NCI-H345 treated with DMSO at 0.1 percent for 48 hours (cell line): ENCODE results near the gene ABHD6.
"Not testable (repeated sequence)": the region's sequence is repeated elsewhere in the genome, so short reads cannot be mapped to it uniquely, and the experiment has no call there.

ENCODE experiments used
- DNase-seq: peaks from one replicate; lab custom pipeline; 2025; ENCODE audit not compliant: unreplicated experiment; lab: John Stamatoyannopoulos, UW

ABHD6 gene

DNA sequence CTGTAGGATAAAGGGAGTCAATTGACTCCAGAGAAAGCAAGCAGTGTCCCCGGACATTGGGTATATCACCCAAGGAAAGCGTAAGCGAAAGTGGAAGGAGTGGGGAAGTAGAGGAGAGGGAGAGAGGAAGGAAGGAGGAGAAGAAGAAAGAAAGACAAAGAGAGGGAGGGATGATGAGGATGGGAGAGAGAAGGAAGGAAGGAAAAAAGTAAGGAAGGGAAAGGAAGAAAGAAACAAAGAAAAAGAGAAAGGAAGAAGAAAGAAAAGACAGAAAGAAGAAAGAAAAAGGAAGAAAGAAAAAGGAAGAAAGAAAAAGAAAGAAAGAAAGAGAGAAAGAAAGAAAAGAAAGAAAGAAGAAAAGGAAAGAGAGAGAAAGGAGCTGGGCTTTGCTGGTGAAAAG, 27.7 kb upstream of the ABHD6 start:
- no peak for DNase-seq

DNA sequence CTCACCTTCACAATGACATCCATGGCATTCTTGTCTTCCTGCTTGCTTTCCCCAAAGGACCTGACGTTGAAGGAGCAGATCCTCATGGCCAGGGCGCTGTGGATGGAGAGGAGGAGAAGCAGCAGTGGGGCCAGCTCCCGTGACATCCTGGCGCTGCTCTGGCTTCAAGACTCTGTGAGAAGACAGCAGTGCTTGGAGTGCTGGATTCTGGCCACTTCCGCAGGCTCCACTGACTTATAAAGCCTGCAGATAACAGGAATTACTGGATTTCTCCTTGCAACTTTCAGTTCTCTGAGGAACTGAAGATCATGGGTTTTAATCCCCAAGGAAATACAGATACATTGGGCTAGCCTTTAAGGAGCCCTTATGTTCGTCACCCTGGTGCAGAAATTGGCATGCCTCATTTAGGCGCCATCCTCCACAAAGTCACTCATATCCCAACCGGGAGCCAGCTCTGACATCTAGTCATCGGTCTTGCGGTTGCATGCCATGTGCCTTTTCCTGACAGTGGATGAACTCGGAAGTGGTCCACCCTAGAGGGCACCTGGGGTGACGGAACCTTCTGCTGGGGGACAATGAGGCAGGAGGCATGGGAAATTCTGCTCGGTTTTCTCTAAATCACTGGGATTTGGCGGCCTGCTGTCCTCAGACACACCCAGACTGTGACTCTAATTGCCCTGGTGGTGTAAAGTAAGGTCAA, 26.7 kb upstream of the ABHD6 start, which contains the start of gene DNASE1L3:
Gene DNASE1L3 (minus strand): TSS at position 212 of the 700 bp plus-strand sequence. CDS start 66 bp downstream, at position 146.
- DNase-seq: no peak

DNA sequence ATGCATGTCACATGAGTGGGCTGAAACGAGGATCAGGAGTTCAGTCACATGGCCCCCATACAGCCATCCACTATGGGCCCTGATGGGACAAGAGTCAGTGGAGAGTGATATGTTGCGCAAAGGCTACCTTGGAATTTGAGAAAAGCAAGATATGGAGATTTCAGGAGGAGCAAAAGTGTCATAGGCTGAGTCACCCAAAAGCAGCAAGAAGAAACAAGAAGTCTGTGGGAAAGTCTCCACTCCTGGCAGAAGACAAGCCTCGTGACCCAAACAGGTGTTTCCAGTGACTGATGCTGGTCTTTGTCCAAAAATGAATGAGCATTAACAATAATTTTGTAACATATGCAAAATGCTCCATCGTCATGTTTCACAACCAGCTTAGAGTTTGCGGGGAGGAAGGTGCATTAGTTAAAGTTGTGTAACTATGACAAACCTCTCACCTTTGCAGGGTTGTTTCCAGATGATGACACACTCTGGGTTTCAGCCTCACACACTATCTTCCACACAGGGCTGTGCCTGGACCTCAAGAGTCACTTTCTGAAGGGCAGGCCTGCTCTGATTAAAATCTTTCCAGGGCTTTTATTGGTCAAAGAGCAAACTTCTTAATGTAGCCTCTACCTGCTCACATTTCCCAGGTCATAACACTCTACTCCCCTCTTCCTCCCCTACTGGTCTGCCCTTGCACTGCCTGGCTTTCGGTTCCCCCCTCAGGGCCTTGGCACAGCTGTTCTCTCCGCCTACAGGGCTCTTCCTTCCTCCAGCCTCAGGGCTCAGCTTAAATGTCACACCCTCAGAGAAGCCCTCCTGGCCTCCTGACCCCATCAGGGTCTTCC, 22.9 kb upstream of the ABHD6 start:
- DNase-seq: no peak

DNA sequence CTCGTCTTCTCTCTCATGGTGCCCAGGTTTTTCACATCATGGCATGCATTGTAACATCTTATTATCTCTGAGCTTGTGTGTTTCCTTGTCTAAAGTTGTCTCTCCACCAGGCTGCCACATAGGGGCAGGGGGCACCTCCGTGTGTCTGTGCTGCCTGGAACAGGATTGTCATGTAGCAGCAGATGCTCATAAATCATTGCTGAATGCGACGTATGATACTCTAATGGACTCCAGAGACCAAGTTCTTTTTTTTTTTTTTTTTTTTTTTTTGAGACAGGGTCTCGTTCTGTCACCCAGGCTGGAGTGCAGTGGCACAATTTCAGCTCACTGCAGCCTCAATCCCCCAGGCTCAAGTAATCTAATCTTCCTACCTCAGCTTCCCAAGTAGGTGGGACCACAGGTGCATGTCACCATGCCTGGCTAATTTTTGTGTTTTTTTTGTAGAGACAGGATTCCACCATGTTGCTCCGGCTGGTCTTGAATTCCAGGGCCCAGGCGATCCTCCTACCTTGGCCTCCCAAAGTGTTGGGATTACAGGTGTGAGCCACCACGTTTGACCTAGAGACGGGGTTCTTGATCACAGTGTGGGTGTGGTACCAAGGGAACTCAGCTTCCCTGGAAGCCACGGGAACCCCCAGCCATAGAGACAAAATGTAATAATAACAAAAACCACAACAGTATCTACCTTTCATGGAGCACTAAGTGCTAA, 22.1 kb upstream of the ABHD6 start:
- DNase-seq: no peak

DNA sequence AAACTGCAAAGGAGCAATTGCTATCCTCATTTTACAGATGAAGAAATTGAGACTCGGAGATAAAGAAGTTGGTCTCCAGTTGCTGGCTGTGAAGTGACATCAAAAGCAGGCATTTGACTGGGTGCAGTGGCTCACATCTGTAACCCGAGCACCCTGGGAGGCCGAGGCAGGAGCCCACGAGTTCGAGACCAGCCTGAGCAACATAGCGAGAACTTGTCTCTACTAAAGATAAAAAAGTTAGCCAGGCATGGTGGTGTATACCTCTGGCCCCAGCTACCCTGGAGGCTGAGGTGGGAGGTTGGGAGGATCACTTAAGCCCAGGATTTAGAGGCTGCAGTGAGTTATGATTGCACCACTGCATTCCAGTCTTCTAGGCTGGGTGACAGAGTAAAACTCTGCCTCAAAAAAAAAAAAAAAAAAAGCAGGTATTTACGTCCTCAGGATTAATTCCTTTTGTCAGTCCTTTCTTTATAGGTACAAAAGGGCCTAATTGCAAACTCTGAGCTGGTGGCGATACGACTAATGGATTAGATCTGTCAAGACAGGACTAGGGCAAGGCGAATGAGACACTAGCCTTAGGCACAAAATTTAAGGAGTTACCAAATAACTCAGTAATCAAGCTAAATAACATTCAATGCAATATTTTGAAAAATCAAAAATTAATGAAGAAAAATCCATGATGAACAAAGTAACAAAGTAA, 20.9 kb upstream of the ABHD6 start:
- no peak for DNase-seq

- no peak for DNase-seq
Measured at GRCh38 chr3:58217209-58217811, 20.3 kb upstream of the ABHD6 start.

DNA sequence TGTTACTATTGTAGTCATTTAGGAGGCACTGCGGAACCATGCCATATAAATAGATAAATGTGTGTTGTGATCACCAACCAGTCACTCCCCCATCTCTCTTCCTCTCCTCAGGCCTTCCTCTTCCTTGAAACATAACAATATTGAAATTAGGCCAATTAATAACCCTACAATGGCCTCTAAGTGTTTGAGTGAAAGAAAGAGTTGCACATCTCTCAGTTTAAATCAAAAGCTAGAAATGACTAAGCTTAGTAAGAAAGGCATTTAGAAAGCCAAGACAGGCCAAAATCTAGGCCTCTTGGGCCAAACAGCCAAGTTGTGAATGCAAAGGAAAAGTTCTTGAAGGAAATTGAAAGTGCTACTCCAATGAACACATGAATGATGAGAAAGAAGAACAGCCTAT, 18.7 kb upstream of the ABHD6 start:
- no peak for DNase-seq

DNA sequence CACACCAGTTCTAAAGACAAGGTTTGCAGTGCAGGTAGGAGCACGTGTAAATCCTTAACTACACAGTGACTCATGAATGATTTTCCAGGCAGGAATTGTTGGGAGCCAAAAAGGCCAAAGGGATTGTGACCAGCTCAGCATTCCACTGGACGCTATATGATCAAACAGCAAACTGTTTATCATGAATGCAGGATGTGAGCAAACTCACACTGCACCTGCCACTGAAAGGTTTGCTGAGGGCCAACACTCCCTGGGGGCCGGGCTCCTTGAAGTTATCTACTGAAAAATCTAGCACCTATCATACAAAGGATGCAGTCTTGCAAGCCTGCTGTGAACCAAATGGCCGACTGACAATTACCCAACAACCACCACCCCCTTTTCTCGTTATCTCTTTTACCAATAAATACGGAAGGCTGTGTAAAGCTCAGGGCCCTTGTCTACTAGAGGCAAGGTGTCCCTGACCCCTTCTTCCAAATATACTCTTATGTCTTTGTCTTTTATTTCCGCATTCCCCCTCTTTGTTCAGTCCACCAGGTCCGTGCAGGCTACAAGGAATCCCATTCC, 15.3 kb upstream of the ABHD6 start:
- no peak for DNase-seq

GRCh38 chr3:58223855-58224254, 13.7 kb upstream of the ABHD6 start:
- no peak for DNase-seq

DNA sequence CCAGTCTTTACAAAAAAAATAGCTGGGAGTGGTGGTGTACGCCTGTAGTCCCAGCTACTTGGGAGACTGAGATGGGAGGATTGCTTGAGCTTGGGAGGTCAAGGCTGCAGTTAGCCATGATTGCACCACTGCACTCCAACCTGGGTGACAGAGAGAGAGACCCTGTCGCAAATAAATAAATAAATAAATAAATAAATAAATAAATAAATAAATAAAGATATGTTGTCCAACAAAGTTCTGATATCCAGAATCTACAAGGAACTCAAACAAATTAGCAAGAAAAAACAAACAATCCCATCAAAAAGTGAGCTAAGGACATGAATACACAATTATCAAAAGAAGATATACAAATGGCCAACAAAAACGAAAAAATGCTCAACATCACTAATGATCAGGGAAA, 9.7 kb upstream of the ABHD6 start:
- not testable (repeated sequence) for DNase-seq

DNA sequence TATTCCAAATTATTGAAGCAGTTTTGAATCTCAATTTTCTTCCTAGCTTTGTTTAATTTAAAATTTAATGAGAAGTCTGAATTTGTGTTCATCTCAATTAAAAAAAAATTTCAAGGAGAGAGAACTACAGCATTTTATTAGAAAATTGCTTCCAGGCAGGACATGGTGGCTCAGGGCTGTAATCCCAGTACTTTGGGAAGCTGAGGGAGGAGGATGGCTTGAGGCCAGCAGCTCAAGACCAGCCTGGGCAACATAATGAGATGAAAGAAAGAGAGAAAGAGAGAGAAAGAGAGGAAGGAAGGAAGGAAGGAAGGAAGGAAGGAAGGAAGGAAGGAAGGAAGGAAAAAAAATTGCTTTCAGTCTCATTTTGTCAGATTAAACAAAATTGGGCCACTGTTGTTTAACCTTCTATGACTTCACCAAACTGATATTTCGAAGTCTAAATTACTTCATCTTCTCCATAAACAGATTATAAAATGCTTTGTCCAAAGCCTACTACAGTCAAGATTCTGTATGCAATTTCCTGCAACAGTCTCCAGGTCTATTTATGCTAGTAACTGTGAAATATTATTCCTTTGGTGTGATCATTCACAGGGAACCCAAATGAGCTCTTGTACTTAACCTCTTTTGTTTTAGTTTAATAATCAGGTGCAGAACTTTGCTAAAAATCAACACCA, 6.6 kb upstream of the ABHD6 start:
- no peak for DNase-seq

DNA sequence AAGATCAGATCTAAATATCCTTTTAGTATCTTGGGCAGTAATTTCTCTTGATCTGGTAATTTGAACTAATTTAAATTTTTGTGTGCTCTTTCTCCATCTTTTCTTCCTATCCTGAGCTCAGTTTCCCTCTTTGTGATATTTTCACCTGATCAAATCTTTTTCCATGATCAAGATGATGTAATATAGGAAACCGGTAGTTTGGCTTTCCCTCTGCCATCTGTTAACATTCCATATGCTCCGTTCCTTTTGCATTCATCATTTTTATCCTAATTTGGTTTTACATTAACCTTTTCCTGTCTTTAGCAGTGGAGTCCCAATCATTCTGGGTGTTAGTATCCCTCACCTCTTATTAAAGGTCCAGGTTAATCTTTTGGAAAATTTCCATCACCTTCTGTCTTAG, 5.9 kb upstream of the ABHD6 start:
- DNase-seq: no peak

DNA sequence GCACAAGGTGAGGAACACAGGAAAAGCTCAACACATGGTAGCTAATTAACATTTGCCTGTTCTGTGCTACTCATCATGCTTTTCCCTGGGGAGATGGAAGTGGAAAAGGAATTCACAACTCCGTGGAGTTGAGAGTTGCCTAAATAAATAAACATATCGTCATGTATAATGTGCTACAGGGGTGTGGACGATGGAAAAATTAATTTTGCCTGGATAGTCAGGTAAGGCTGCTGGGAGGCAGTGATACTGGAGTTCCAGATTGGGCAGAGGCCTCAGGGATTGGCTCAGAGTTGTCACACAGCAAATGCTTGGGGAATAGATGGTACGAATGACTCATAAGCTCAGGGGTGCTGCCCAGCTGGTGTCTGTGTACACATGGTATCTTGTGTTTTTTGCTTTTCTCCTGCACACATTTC, 3.1 kb upstream of the ABHD6 start:
- no peak for DNase-seq

DNA sequence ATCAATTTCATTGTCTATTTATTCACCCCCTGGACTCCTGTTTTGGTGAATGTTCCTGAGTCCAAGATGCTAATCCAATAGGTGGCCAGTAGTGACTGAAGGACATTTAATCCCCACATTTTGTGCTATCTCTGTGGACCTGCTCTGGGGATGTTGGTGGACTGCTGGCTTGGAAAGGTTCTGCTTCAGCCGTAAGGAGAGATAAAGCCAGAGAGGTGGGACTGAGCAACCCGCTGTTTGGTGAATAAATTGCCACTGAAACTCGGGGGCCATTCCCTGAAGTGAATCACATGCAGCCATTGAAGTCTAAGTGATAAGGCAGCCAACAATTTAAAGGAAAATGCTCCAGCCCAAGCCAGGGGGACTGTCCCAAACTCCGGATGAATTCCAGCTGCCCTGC, 1.6 kb upstream of the ABHD6 start:
- DNase-seq: no peak

GRCh38 chr3:58236527-58237237, 910 bp upstream of the ABHD6 start:
- DNase-seq: no peak

DNA sequence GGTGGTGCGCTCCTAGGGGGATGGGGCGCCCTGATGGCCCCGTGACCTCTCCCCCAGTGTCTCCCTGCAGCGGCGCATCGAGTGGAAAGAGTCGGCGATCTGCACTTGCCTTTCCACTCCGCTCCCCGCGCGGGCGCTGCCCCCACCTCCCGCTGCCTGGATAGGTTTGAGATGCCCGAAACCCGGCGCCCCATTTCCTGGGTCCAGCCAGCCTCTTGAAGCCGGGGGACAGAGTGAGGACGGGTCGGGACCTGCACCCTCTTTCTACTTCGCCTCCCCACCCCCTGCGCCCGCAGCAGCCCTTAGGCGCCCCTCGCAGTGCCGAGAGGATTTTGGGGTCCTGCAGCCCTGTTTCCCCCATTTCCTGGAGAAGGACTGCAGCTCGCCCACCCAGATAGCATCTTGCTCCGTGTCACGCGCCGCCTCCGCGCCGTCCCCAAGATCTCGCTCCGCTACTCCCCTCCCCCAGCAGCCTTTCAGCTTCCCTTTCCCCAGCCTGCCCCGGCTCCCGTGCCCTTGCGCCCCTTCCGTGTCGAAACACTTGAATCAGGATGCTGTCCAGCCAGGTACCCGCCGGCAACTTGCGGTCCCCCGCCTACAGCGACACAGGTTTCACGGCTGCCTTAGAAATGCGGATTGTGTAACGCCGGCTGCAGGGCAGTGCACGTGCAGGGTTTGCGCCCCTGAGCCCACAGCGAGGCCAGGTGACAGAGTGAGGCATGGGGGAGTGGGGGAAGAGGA, 519 bp downstream of the ABHD6 start:
- no peak for DNase-seq

DNA sequence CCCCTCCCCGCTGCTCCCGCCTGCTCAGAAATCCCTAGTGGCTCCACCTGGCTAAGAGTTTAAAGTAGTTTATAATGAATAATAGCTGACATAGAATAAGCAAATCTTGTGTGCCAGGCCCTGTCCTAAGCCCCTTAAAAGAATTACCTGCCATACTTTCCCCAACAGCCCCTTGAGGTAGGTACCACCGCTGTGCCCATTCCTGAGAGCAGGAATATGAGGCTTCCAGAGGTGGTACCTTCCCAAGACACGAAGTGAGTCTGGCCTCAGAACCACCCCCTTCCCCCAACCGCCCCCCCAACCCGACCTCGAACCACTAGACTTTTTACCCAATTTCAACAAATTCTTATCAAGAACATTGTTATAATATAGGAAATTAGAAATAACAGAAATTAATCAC, 1.2 kb downstream of the ABHD6 start:
- DNase-seq: no peak

GRCh38 chr3:58241306-58242044, 3.9 kb downstream of the ABHD6 start:
- no peak for DNase-seq
